Vagina (tissue), 2 donors: ENCODE results near the gene TMEM121B.

ENCODE experiments used
- POLR2AphosphoS5 ChIP-seq, 2 donors: sonication (generic); formaldehyde crosslinking; IDR thresholded peaks; one replicate each; pipeline ENCODE4 v1.9.0; 2017; ENCODE audit warnings: antibody characterized with exemption in 2 of 2, mild to moderate bottlenecking in 2 of 2, low read depth in 1 of 2; ENCODE audit not compliant: insufficient read depth in 1 of 2
- TF ChIP-seq, protein P1 (sequence below), 3 experiments: fragments of 450-650 bp in 2 of 3; fragments of 200-600 bp in 1 of 3; sonication (generic) in 1 of 3; IDR thresholded peaks; one replicate each; pipeline ENCODE4 v1.5.1; 2017 to 2019; ENCODE audit warnings: antibody characterized with exemption in 3 of 3, mild to moderate bottlenecking in 2 of 3, moderate library complexity in 2 of 3

DNA sequence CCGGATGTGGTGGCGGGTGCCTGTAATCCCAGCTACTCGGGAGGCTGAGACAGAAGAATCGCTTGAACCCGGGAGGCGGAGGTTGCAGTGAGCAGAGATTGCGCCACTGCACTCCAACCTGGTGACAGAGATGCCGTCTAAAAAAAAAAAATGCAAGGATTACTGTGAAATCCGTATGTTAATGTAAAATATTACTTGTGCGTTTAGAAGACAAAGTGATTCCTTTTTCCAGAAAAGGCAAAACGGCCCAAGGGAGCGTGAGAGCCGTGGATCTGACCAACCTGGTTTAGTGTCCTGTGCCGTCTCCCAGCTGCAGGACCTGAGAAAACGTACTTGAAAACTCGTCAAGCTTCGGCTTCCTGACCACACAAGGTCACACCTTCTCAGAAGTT lies 37.0 kb upstream of the TMEM121B start:
- TF ChIP-seq, protein P1, sequence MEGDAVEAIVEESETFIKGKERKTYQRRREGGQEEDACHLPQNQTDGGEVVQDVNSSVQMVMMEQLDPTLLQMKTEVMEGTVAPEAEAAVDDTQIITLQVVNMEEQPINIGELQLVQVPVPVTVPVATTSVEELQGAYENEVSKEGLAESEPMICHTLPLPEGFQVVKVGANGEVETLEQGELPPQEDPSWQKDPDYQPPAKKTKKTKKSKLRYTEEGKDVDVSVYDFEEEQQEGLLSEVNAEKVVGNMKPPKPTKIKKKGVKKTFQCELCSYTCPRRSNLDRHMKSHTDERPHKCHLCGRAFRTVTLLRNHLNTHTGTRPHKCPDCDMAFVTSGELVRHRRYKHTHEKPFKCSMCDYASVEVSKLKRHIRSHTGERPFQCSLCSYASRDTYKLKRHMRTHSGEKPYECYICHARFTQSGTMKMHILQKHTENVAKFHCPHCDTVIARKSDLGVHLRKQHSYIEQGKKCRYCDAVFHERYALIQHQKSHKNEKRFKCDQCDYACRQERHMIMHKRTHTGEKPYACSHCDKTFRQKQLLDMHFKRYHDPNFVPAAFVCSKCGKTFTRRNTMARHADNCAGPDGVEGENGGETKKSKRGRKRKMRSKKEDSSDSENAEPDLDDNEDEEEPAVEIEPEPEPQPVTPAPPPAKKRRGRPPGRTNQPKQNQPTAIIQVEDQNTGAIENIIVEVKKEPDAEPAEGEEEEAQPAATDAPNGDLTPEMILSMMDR (IDR thresholded peaks at IDR 0.05) = no peak
- no peak for TF ChIP-seq POLR2AphosphoS5 (IDR thresholded peaks at IDR 0.05; ENCODE audit: insufficient read depth in 1 of 2, low read depth in 1 of 2)
